IMR-90 (cell line): Measurements from ENCODE around the gene BTG4.

Experiments used
- CTCF ChIP-seq: conservative IDR thresholded peaks from 2 replicates; pipeline ENCODE4 v1.5.1; 2012; ENCODE audit warnings: mild to moderate bottlenecking, low read depth, low read length, improper control_type of control experiment
- POLR2A ChIP-seq: IDR thresholded peaks from 2 replicates; pipeline ENCODE4 v1.6.1; 2012; ENCODE audit warnings: mild to moderate bottlenecking, low read depth, low read length

GRCh38 chr11:111521135-111521534, 8.9 kb upstream of the BTG4 start:
- TF ChIP-seq CTCF (no peak), POLR2A (no peak)
